ENCODE measurements around the gene HMSD. TPM values are rescaled to one million over a fixed set of nuclear protein-coding genes. Genes with fewer than 3 reads are reported as not detected.

HMSD gene
- total and polyA plus RNA-seq, 2 of the 13 experiments (the other 11 are each of a cell fraction or from before 2014, with no cell fraction given): not detected

DNA sequence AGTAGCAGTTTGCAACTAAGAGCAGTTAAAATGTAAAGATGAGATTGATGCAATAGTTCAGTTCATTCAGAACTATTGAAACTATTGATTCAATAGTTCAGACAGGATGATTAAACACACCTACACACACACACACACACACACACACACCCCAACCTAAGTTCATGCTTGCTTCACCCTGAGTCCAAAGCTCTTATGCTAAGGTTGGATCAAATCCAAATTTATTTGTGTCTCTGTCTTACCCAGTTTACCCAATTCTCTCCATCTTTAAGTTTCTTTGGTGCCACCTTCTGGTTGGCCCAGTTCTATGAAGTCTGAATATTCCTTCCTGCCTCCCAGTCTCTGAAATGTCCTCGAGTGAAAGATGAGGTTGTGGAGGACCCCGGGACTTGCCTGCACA, 25.9 kb downstream of the HMSD start:
- peak; percentile 20 for DNase-seq (ENCODE audit: low spot score)
- no peak for ATAC-seq
- in situ Hi-C loops (cut with HindIII; ENCODE audit: extremely low pct_ligation_motif_present, low pct_unique_long_range_greater_than_20kb): loop anchor here (10.0 kb wide), 1 partner anchor 80 kb away; no protein-coding TSS in a partner anchor
- no peaks in the 10 kb centered on the region for H3K79me2 ChIP-seq (ENCODE audit: insufficient read depth, low read length)
- no peak overlapping the region for H3K27ac ChIP-seq (ENCODE audit: extremely low read length, insufficient read depth, low read length)
- H3K4me1 ChIP-seq (ENCODE audit: insufficient read depth, low read length): peaks cover 5% of the 10 kb centered on the region; the same call in 1 of the 2 replicates
- H3K9me3 ChIP-seq (ENCODE audit: low read length): no peaks in the 10 kb centered on the region
- 4% methylated on average over 2 of the region's 2 CpGs for WGBS (ENCODE audit: low lambda C conversion rate)
- H3K36me3 ChIP-seq (replicated peaks in 1 of 2; ENCODE audit: control insufficient read depth in 1 of 2, insufficient read depth in 2 of 2, low read length in 2 of 2): no peaks in the 10 kb centered on the region
- H3K4me2 ChIP-seq (ENCODE audit: low read depth, low read length): no peak overlapping the region
- no peaks in the 10 kb centered on the region for H3K27me3 ChIP-seq (ENCODE audit: control insufficient read depth in 1 of 2, insufficient read depth in 2 of 2, low read length in 2 of 2)
- no peak overlapping the region for H3K9ac ChIP-seq (ENCODE audit: insufficient read depth, low read depth, low read length)
- BruUV-seq (replicated peaks): no TSS peak
- no peaks in the 10 kb centered on the region for H4K20me1 ChIP-seq (ENCODE audit: insufficient read depth, low read length)
- FAIRE-seq: no peak
- POLR2A ChIA-PET: no interaction called here
- TF ChIP-seq, protein P1, sequence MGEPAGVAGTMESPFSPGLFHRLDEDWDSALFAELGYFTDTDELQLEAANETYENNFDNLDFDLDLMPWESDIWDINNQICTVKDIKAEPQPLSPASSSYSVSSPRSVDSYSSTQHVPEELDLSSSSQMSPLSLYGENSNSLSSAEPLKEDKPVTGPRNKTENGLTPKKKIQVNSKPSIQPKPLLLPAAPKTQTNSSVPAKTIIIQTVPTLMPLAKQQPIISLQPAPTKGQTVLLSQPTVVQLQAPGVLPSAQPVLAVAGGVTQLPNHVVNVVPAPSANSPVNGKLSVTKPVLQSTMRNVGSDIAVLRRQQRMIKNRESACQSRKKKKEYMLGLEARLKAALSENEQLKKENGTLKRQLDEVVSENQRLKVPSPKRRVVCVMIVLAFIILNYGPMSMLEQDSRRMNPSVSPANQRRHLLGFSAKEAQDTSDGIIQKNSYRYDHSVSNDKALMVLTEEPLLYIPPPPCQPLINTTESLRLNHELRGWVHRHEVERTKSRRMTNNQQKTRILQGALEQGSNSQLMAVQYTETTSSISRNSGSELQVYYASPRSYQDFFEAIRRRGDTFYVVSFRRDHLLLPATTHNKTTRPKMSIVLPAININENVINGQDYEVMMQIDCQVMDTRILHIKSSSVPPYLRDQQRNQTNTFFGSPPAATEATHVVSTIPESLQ (CRISPR knock-in tag; conservative IDR thresholded peaks at IDR 0.05): no peak
- no peak for TF ChIP-seq ZNF841 (CRISPR knock-in tag; IDR thresholded peaks at IDR 0.05; ENCODE audit: borderline replicate concordance)
- TF ChIP-seq, protein P2, sequence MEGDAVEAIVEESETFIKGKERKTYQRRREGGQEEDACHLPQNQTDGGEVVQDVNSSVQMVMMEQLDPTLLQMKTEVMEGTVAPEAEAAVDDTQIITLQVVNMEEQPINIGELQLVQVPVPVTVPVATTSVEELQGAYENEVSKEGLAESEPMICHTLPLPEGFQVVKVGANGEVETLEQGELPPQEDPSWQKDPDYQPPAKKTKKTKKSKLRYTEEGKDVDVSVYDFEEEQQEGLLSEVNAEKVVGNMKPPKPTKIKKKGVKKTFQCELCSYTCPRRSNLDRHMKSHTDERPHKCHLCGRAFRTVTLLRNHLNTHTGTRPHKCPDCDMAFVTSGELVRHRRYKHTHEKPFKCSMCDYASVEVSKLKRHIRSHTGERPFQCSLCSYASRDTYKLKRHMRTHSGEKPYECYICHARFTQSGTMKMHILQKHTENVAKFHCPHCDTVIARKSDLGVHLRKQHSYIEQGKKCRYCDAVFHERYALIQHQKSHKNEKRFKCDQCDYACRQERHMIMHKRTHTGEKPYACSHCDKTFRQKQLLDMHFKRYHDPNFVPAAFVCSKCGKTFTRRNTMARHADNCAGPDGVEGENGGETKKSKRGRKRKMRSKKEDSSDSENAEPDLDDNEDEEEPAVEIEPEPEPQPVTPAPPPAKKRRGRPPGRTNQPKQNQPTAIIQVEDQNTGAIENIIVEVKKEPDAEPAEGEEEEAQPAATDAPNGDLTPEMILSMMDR (CRISPR knock-in tag; IDR thresholded peaks at IDR 0.05): peak; percentile 49
- TF ChIP-seq, protein P3, sequence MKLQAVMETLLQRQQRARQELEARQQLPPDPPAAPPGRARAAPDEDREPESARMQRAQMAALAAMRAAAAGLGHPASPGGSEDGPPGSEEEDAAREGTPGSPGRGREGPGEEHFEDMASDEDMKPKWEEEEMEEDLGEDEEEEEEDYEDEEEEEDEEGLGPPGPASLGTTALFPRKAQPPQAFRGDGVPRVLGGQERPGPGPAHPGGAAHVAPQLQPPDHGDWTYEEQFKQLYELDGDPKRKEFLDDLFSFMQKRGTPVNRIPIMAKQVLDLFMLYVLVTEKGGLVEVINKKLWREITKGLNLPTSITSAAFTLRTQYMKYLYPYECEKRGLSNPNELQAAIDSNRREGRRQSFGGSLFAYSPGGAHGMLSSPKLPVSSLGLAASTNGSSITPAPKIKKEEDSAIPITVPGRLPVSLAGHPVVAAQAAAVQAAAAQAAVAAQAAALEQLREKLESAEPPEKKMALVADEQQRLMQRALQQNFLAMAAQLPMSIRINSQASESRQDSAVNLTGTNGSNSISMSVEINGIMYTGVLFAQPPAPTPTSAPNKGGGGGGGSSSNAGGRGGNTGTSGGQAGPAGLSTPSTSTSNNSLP (IDR thresholded peaks at IDR 0.05; ENCODE audit: low read depth, low read length): 0 out of 2 replicates have a peak, but pooled peaks have one; percentile 13
- TF ChIP-seq, protein P4, sequence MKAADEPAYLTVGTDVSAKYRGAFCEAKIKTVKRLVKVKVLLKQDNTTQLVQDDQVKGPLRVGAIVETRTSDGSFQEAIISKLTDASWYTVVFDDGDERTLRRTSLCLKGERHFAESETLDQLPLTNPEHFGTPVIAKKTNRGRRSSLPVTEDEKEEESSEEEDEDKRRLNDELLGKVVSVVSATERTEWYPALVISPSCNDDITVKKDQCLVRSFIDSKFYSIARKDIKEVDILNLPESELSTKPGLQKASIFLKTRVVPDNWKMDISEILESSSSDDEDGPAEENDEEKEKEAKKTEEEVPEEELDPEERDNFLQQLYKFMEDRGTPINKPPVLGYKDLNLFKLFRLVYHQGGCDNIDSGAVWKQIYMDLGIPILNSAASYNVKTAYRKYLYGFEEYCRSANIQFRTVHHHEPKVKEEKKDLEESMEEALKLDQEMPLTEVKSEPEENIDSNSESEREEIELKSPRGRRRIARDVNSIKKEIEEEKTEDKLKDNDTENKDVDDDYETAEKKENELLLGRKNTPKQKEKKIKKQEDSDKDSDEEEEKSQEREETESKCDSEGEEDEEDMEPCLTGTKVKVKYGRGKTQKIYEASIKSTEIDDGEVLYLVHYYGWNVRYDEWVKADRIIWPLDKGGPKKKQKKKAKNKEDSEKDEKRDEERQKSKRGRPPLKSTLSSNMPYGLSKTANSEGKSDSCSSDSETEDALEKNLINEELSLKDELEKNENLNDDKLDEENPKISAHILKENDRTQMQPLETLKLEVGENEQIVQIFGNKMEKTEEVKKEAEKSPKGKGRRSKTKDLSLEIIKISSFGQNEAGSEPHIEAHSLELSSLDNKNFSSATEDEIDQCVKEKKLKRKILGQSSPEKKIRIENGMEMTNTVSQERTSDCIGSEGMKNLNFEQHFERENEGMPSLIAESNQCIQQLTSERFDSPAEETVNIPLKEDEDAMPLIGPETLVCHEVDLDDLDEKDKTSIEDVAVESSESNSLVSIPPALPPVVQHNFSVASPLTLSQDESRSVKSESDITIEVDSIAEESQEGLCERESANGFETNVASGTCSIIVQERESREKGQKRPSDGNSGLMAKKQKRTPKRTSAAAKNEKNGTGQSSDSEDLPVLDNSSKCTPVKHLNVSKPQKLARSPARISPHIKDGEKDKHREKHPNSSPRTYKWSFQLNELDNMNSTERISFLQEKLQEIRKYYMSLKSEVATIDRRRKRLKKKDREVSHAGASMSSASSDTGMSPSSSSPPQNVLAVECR (CRISPR knock-in tag; IDR thresholded peaks at IDR 0.05; ENCODE audit: borderline replicate concordance): no peak
- no peak for TF ChIP-seq AHR (CRISPR knock-in tag; IDR thresholded peaks at IDR 0.05)
- no peak overlapping the region for H3K4me3 ChIP-seq (replicated peaks in 1 of 3; ENCODE audit: insufficient read depth in 1 of 3, low read depth in 2 of 3, low read length in 3 of 3)
- CTCF ChIA-PET (ENCODE audit: low intra/inter-chr PET ratio, low total read pairs): interaction anchor here (0.8 to 1.1 kb wide), 2 partner anchors 10 to 11 kb away, joined by 3 read pairs; no protein-coding TSS in a partner anchor
- no peak overlapping the region for H2AFZ ChIP-seq (ENCODE audit: low read length)
- intact Hi-C loops (cut with micrococcal nuclease; ENCODE audit: unreplicated experiment): loop anchor here (1.0 kb wide), 2 partner anchors 12 to 84 kb away; no protein-coding TSS in a partner anchor
